ENCODE results near the gene ITGA11.

Gene ITGA11

DNA sequence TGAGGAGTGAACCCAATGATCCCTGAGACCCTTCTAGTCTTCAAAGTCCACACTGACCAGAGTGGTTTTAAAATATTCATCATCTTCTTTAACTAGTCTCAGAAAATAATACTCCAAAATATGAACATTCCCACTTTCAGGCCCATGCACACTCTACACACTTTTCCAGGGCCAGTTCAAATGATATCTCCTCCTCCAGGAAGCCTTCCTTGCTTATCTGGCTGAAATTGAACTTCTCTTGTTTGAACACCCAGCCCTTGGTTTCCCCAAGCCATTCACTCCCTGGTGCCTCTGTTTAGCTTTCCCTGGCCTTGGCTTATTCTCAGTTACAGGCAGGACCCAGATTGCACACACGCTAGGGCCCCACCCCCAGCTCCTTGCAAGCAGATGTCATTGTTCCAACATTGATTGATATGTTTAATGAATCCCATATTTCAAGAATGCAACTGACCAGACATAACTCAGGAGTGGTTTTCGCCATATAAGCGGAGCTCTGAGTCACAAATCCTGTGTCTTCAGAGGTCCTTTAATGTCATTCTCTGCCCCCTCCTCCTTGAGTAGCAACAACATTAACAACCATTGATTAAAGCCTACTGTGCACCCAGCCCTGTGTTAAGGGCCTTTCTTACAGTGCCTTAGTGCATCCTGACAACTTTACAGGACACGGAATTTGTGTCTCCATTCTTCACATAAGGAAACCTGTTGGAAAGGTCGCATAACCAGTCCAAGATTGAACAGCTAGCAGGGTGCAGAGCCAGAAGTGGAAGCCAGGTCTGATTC, 2.1 kb downstream of the ITGA11 start:
- no peak for DNase-seq (ENCODE audit: low read depth in 1 of 2, low spot score in 1 of 2)
- peaks cover 44% of the 10 kb centered on the region for H3K27me3 ChIP-seq (ENCODE audit: insufficient read depth, poor library complexity, severe bottlenecking)

GRCh38 chr15:68428431-68428940, 3.5 kb downstream of the ITGA11 start:
- peaks cover 44% of the 10 kb centered on the region for H3K27me3 ChIP-seq (ENCODE audit: insufficient read depth, poor library complexity, severe bottlenecking)
- no peak for TF ChIP-seq CTCF (IDR thresholded peaks at IDR 0.05; ENCODE audit: insufficient read depth, low read length)
- TF ChIP-seq REST (IDR thresholded peaks at IDR 0.05; ENCODE audit: insufficient replicate concordance, low read depth): no peak
- TF ChIP-seq GABPA (IDR thresholded peaks at IDR 0.05; ENCODE audit: low read depth): no peak
- TF ChIP-seq POLR2AphosphoS5 (IDR thresholded peaks at IDR 0.05; ENCODE audit: low read depth): no peak
- TF ChIP-seq SPI1 (IDR thresholded peaks at IDR 0.05; ENCODE audit: borderline replicate concordance, low read depth): no peak
- DNase-seq (ENCODE audit: low read depth in 1 of 2, low spot score in 1 of 2): no peak
- no peak overlapping the region for H3K27ac ChIP-seq (replicated peaks)
- no peak overlapping the region for H3K4me3 ChIP-seq (replicated peaks; ENCODE audit: insufficient read depth, low read length)

More for the DNA sequence above, 2.1 kb downstream of the ITGA11 start:
- Histone ChIP-seq H3K27ac (replicated peaks) (no peak overlapping the region), H3K4me3 (replicated peaks; ENCODE audit: insufficient read depth, low read length) (no peak overlapping the region)
- TF ChIP-seq REST (IDR thresholded peaks at IDR 0.05; ENCODE audit: insufficient replicate concordance, low read depth) (no peak), POLR2AphosphoS5 (IDR thresholded peaks at IDR 0.05; ENCODE audit: low read depth) (no peak), GABPA (IDR thresholded peaks at IDR 0.05; ENCODE audit: low read depth) (no peak), CTCF (IDR thresholded peaks at IDR 0.05; ENCODE audit: insufficient read depth, low read length) (no peak), SPI1 (IDR thresholded peaks at IDR 0.05; ENCODE audit: borderline replicate concordance, low read depth) (no peak)

DNA sequence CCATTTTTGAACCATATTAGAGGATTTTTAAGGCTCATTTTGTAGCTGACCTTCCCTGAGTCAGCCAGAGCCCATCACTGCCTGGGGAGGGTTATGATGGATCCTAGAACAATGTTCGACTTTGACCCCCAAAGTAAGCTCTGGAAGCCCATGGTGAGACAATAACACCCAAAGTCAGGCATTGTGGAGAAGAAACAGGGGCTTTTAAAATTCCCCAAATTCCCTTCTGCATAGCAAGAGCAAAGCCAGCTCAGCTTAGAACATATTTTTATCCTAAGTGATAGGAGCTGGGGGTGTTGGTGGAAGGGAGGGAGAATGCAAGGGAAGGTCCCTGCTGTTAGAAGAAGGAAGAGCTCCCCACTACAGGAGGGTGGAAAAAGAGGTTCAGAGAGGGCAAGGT, 4.0 kb downstream of the ITGA11 start:
- Histone ChIP-seq H3K4me3 (replicated peaks; ENCODE audit: insufficient read depth, low read length) (no peak overlapping the region), H3K27ac (replicated peaks) (no peak overlapping the region), H3K27me3 (ENCODE audit: insufficient read depth, poor library complexity, severe bottlenecking) (peaks cover 41% of the 10 kb centered on the region)
- no peak for DNase-seq (ENCODE audit: low read depth in 1 of 2, low spot score in 1 of 2)
- TF ChIP-seq POLR2AphosphoS5 (IDR thresholded peaks at IDR 0.05; ENCODE audit: low read depth) (no peak), SPI1 (IDR thresholded peaks at IDR 0.05; ENCODE audit: borderline replicate concordance, low read depth) (no peak), REST (IDR thresholded peaks at IDR 0.05; ENCODE audit: insufficient replicate concordance, low read depth) (no peak), GABPA (IDR thresholded peaks at IDR 0.05; ENCODE audit: low read depth) (no peak), CTCF (IDR thresholded peaks at IDR 0.05; ENCODE audit: insufficient read depth, low read length) (no peak)

Data from HL-60 (cell line).